ENCODE data around the gene TEKT2. TPM values are rescaled to one million over a fixed set of nuclear protein-coding genes. Genes with fewer than 3 reads are reported as not detected.

Gene TEKT2
- total RNA-seq, 2 donors from 2014 or later, result 1.3 to 1.6 TPM

GRCh38 chr1:36051821-36052220 is 32.1 kb upstream of the TEKT2 start:
- H3K4me1 ChIP-seq, result no peaks in the 10 kb centered on the region
- no peak overlapping the region for H3K4me3 ChIP-seq
- DNase-seq, result no peak
- no peaks in the 10 kb centered on the region for H3K27me3 ChIP-seq
- H3K27ac ChIP-seq, result no peak overlapping the region
- no peak for ATAC-seq
- no peaks in the 10 kb centered on the region for H3K9me3 ChIP-seq
- intact Hi-C loops (cut with DNase I), result no loop called here
- H3K36me3 ChIP-seq (replicated peaks in 1 of 2; ENCODE audit: insufficient read depth in 1 of 2, low read depth in 2 of 2), result peaks cover 0 to 4% of the 10 kb centered on the region in 2 donors
- no peak for TF ChIP-seq POLR2A (IDR thresholded peaks at IDR 0.05)
- no peak for TF ChIP-seq CTCF (IDR thresholded peaks at IDR 0.05)

DNA sequence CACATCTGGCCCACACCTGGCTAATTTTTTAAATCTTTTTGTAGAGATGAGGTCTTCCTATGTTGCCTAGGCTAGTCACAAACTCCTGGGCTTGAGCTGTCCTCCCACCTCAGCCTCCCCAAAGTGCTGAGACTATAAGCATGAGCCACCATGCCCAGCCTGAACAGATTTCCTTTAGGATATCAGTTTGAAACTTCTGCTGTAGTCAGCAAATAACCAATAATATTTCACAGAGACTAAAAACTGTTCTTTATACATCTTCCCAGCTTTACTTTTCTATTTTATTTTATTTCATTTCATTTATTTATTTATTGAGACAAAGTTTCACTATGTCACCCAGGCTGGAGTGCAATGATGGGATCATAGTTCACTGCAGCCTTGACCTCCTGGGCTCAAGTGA is 29.9 kb upstream of the TEKT2 start:
- Histone ChIP-seq H3K27ac (no peak overlapping the region), H3K9me3 (no peaks in the 10 kb centered on the region), H3K4me3 (no peak overlapping the region), H3K27me3 (no peaks in the 10 kb centered on the region), H3K36me3 (replicated peaks in 1 of 2; ENCODE audit: insufficient read depth in 1 of 2, low read depth in 2 of 2) (peaks cover 0 to 2% of the 10 kb centered on the region in 2 donors), H3K4me1 (no peaks in the 10 kb centered on the region)
- DNase-seq (no peak), ATAC-seq (no peak)
- intact Hi-C loops (cut with DNase I), result no loop called here
- no peak for TF ChIP-seq POLR2A (IDR thresholded peaks at IDR 0.05)
- no peak for TF ChIP-seq CTCF (IDR thresholded peaks at IDR 0.05)

DNA sequence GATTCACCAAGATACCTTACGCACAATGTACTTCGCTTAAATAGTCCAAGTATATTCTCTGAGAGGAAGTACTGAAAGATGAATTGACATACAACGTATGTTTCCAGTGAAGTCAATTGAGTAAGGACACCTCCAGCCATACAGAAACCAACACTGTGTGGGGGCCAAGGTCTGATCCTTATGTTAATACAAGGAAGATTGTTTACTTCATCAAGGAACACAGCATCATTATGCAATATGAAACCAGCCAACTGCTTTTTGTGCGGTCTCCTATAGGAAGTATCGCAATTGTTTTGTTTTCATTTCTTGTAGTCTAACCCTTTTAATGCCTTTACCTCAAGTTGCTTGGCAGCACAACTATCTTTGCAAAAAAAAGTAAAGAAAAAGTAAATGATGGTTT is 28.2 kb upstream of the TEKT2 start:
- peaks cover 0 to 2% of the 10 kb centered on the region in 2 donors for H3K36me3 ChIP-seq (replicated peaks in 1 of 2; ENCODE audit: insufficient read depth in 1 of 2, low read depth in 2 of 2)
- DNase-seq (no peak), ATAC-seq (no peak)
- WGBS, 2 donors, result 73 to 95% methylated on average over 5 of the region's 5 CpGs
- H3K27ac ChIP-seq, result no peak overlapping the region
- no peak overlapping the region for H3K4me3 ChIP-seq
- H3K4me1 ChIP-seq, result no peaks in the 10 kb centered on the region
- no peaks in the 10 kb centered on the region for H3K9me3 ChIP-seq
- intact Hi-C loops (cut with DNase I), result no loop called here
- H3K27me3 ChIP-seq, result no peaks in the 10 kb centered on the region
- TF ChIP-seq CTCF (IDR thresholded peaks at IDR 0.05) (no peak), POLR2A (IDR thresholded peaks at IDR 0.05) (no peak)

DNA sequence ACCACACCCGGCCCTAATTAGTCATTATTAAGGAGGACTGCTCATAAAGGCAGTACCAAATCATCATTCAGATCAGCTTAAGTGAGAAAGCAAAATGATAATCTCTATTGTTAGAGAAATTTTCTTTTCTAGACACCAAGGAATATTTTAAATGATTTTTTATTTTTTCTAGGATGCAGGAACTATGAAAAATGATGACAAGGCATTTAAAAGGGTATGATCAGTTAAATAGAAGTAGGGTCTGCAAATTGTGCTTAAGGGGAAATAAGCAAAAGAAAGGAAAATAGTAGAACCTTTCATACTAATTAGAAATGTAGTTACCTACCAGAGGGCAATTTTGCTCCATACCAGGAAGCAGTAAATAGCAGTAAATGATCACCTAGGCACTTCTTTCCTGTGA is 21.6 kb upstream of the TEKT2 start:
- H3K4me1 ChIP-seq, result no peaks in the 10 kb centered on the region
- H3K27ac ChIP-seq, result no peak overlapping the region
- ATAC-seq (no peak), DNase-seq (no peak)
- no peak overlapping the region for H3K4me3 ChIP-seq
- intact Hi-C loops (cut with DNase I), result no loop called here
- 92 to 100% methylated on average over 1 of the region's 1 CpG for WGBS, 2 donors
- no peaks in the 10 kb centered on the region for H3K27me3 ChIP-seq
- H3K36me3 ChIP-seq (replicated peaks in 1 of 2; ENCODE audit: insufficient read depth in 1 of 2, low read depth in 2 of 2), result no peaks in the 10 kb centered on the region
- TF ChIP-seq POLR2A (IDR thresholded peaks at IDR 0.05) (no peak), CTCF (IDR thresholded peaks at IDR 0.05) (no peak)
- H3K9me3 ChIP-seq, result no peaks in the 10 kb centered on the region

GRCh38 chr1:36067871-36068270 is 16.0 kb upstream of the TEKT2 start:
- no peaks in the 10 kb centered on the region for H3K27me3 ChIP-seq
- intact Hi-C loops (cut with DNase I), result no loop called here
- TF ChIP-seq POLR2A (IDR thresholded peaks at IDR 0.05), result no peak
- no peak for TF ChIP-seq CTCF (IDR thresholded peaks at IDR 0.05)
- no peak for DNase-seq
- H3K9me3 ChIP-seq, result no peaks in the 10 kb centered on the region
- H3K4me1 ChIP-seq, result no peaks in the 10 kb centered on the region
- no peak overlapping the region for H3K27ac ChIP-seq
- H3K36me3 ChIP-seq (replicated peaks in 1 of 2; ENCODE audit: insufficient read depth in 1 of 2, low read depth in 2 of 2), result no peaks in the 10 kb centered on the region
- no peak overlapping the region for H3K4me3 ChIP-seq
- ATAC-seq, result no peak
